ENCODE results near the gene TOR2A.

TOR2A gene

DNA sequence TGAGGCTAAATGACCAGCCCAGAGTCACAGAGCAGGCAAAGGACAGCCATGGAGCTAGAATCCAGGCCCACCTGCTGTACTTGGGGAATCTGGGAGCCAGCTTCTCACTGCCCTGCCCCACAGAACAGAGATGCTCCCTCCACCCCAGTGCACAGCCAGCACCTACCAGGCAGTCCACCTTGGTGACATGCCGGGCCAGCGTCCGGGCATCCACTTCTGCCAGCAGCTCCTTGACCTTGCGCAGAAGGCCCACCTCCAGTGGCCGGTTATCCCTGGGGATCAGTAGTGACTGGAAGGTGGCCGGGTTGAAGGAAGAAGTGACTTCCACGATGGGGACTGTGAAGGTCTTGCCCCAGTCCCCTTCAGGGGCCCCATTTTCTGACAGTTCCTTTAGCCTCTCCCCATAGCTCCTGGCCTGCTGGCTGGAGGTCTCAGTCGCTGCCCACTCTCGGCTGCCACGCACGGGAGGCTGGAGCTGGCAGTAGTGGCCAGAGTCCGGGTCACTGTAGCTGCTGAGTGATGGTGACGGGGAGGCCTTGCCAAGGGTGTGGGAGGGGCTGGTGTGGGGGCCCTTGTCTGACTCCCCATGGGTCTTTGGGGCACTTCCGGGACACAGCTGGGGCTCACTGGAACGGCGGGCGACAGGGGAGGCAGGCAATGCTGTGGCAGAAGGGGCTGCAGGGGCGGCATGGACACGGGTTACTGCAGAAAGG, 9.5 kb upstream of the TOR2A start:
- FAIRE-seq (no peak), DNase-seq (ENCODE audit: low spot score) (no peak)

DNA sequence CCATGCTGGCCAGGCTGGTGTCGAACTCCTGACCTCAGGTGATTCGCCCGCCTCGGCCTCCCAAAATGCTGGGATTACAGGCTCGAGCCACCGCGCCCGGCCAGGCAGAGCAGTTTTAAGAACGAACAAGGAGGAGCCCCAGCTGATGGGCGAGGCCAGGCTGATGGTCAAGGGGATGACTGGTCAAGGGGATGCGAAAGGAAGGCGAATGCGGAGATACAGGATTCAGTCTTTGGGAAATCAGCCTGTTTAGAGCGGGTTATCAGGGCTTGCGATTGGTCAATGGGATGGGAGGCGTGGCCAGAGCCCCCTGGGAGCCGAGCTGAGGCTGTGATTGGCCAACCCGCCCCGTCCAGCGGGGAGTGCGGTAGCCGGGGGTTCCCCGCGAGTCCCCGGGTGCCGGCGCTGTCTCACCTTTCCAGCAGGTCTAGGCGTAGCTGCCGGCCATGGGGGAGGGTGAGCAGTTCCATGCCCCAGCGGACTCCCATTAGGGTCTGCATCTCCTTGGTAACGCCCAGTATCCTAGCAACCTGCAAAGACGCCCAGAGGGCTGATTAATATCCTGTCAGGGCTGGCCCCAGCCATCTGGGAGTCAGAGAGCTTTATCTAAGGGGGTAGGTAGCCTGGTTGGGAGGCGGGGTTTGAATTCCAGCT, 7.5 kb upstream of the TOR2A start:
- FAIRE-seq (no peak), DNase-seq (ENCODE audit: low spot score) (no peak)

DNA sequence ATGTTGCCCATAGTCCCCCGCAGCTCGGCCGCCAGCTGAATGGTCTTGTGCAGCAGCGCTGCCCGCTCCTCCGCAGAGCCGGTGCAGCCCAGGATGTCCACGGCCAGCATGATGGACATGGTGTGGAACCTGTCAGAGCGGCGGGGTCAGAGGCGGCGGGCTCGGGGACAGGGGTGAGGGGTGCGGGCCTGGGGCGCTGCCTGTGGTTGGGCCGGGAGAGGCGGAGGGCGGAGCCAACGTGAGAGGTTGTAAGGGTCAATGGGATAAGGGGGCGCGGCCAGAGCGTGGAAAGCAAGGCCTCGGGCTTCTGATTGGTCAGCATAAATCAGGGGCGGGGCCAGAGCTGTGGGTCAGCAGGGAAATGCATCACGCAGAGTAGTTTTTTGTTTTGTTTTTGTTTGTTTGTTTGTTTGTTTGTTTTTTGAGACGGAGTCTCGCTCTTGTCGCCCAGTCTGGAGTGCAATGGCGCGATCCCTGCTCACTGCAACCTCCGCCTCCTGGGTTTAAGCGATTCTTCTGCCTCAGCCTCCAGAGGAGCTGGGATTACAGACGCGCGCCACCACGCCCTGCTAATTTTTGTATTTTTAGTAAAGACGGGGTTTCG, 6.8 kb upstream of the TOR2A start:
- FAIRE-seq (no peak), DNase-seq (ENCODE audit: low spot score) (no peak)

DNA sequence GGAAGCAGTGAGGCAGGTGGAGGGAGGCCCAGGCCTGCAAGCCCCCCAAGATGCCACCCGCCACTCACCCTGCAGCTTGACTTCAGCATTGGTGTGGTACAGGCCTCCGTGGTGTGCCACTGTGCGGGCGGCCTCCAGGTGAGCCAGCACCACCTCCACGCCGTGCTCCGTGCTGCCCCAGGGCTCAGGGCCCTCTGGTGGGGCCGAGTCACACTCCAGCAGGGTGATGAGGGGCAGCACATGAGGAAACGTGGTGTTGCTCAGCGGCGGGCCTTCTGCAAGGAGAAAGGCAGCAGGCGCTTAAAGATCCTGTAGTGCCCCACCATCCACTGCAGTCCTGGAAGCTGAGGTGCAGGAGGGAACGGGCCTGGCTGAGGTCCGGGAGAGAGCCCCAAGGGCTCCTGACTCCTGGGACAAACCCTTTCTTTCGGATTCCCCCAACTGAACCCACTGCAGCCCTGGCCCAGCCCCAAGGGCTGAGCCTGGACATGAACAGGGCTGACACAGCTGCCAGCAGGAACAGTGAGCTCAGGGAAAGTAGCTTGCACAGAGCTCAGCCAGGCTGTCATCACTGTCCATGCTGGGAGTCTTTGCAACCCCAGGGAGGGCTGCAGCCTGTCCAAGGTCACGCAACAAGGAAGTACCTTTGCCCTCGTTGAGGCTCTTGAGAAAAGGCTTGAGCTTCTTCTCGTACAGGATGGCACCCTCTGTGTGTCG, 4.7 kb upstream of the TOR2A start:
- DNase-seq (ENCODE audit: low spot score) = no peak
- FAIRE-seq = no peak

DNA sequence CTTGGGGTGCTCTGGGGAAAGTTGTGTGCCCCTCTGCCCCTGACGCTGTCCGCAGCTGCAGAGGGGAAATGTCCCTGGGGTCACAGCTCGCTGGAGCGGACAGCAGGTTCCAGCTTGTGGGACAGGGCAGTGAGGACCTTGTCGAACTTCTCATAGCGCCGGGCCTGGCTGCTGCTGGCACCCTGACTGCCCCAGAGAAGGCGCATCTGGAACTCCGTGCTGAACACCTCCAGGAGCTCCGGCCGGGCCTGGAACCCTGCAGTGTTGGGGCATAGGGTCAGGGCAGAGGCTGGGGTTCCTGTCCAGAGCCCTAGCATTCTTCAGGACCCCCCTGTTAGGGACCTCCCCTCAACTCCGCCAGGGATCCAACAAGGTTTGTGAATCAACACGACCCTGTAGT, 3.6 kb upstream of the TOR2A start:
- FAIRE-seq = no peak
- DNase-seq (ENCODE audit: low spot score) = no peak

DNA sequence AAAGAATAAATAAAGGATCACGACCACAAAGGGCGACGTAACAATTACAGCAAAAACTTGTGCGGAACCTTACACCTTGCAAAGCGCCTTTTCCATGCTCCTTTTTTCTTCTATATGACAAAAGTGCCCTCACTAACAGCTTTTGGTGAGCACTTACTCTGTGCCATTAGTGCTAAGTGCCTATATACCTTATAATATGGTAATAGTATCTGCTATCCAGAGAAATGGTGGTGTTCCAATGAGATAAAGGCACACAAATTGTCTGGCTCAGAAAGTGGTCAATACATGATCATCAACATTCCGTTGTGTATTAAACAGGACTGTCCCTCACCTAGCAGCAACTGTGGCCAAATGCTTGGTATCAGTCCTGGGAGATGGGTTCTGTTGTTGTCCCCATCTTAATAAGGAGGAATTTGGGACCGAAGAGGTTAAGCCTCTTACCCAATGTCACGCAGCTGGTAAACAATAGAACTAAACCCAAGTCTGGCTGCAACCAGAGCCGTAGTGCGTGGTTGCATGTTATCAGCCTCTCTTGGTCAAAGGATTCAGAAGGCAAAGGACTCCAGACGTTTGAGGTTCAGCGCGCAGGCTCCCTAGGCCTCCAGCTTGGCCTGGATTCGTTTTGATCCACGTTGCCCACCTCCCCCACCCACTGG, 564 bp upstream of the TOR2A start:
- FAIRE-seq (no peak), DNase-seq (ENCODE audit: low spot score) (no peak)

DNA sequence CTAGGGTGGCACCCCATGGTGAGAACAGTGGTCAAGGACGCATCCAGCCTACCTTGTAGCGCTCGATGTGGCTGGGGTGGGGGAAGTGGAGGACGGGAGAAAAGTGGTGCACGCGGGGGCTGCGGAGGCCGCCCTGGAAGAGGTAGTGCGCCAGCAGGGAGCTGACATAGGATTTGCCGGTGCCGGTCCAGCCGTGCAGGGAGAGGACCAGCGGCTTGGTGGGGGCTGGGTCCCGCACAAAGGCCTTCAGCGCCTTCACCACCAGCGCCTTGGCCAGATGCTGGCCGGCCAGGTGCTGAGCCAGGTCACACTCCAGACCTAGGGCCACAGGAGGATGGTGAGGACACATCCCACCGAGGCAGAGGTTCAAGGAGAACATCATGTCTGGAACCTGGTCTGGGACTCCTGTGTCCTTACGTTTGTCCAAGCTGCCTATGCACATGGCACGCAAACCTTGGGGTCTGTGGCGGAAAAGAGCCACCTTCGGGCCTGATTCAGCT, 797 bp downstream of the TOR2A start:
- no peak for DNase-seq (ENCODE audit: low spot score)
- FAIRE-seq = no peak

DNA sequence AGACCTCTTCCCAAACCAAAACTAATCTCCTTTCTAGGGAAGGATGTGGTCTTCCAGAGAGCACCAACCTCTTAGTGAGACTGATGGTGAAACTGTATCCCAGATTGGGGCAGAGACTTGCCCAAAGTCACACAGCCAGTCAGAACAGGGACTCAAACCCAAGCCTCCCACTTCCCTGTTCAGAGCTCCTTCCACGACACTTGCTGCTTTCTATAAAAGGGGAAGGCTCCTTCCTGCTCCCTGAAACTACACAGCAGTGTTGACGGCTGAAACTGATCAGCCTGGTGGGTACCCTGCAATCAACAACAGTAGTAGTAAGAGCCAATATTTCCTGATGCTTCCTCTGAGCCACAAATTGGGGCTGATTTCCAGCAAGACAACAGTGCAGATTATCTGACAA, 1.5 kb downstream of the TOR2A start:
- no peak for DNase-seq (ENCODE audit: low spot score)

DNA sequence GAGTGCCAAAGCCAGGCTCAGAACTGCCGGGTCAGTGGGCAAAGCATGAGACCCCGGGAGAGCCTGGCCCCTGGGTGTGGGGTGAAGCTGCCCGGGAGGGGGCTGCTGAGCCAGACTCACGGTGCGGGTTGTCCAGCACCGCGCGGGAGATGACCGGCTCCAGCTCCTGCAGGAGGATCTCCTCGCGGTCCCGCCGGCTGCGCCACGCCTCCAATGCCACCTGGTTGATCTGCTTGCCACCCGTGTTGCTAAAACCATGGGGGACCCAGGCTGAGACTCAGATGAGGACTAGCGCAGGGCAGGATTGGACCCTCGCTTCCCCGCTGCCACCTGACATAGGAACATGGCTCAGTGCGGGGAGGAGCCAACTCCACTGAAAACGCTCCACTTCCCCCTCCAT, 2.6 kb downstream of the TOR2A start:
- FAIRE-seq (no peak), DNase-seq (ENCODE audit: low spot score) (no peak)

More for the DNA sequence above, 1.5 kb downstream of the TOR2A start:
- no peak for FAIRE-seq

DNA sequence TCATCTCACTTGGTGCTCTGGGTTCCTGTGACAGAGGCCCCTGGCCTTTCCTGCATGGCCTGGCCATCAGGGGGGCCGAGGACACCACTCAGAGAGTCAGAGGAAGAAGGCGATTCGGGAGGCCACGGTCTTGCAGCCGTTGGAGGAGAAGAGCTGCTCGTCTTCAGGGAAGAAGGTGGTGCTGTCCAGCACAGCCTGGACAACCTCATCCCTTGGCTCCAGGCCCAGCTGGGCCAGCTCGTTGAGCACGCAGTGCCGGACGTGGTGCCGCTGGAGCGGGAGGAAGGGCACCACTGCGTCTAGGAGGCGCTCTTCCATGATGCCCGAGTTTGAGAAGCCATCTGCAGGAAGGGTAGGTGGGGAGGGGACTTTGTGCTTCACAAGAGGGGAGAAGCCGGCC, 3.2 kb downstream of the TOR2A start:
- DNase-seq (ENCODE audit: low spot score) (no peak), FAIRE-seq (no peak)

DNA sequence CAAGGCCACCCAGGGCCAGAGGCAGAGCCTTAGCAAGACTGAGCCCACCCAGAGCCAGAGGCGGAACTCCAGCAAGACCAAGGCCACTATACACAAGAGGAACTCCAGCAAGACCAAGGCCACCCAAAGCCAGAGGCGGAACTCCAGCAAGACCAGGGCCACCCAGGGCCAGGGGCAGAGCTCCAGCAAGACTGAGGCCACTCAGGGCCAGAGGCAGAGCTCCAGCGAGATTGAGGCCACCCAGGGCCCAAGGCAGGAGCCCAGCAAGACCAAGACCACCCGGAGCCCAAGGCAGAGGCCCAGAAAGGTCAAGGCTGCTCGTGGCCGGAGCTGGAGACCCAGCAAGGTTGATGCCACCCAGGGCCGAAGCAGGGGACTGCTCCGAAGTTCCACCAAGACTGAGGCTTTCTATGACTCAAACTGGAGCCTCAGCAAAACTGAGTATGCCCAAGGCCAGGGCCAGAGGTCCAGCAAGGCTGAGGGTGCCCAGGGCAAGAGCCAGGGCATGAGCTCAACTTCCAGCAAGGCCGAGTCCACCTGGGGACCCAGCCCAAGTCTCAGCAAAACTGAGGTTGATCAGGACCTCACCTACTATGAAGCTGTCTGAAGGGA, 4.2 kb downstream of the TOR2A start:
- no peak for FAIRE-seq
- no peak for DNase-seq (ENCODE audit: low spot score)

DNA sequence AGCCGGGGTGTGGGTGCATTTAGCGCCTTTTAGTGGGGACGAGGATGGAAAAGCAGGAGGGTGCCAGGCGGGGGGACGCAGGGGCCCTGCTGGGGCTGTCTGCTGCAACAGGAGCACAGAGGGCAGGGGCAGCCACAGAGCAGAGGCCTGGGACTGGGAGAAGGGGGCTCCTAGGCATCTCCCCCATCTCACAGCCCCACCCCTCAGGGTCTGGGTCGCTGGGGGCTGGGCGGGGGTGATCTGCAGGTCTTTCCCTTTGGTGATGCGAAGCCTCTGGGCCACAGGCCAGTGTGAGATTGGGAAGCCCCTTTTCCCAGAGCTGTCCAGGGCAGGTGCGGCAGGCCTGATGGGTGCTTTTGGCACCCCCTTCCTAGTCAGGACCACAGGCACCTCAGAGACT, 4.8 kb downstream of the TOR2A start:
- DNase-seq (ENCODE audit: low spot score) (no peak), FAIRE-seq (no peak)

DNA sequence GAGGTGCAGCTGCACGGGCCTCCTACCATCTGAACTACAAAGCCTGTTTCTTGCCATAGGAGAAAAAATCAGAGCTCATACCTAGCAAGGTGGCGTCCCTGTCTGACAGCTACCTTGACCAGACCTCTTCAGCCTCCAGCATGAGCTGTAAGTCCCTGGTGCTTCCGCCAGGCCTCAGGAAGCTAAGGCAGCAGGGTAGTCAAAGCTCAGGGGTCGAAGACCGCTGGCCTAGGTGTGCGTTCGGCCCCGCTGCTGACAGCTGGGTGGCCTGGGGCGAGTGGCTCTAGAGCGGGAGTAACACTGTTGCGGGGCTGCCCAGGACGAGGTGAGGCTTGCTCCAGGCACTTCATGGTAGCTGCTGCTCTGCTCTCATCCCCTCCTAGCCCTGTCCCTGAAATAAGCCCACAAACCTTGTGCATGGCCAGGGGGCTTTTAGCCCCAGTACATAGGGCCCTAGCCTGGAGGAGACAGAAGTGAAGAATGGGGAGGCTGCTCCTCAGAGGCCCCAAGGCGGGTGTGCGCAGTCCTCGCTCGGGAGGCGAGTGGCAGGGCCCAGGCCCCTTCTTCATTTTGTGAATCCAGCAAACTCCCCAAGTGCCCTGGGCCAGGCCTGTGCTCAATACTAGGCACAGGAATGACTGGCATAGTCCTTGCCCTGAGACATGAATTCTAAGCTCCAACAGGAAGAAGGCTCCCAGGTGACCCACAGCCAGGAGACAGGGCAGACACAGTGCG, 5.4 kb downstream of the TOR2A start:
- FAIRE-seq = no peak
- DNase-seq (ENCODE audit: low spot score) = no peak

DNA sequence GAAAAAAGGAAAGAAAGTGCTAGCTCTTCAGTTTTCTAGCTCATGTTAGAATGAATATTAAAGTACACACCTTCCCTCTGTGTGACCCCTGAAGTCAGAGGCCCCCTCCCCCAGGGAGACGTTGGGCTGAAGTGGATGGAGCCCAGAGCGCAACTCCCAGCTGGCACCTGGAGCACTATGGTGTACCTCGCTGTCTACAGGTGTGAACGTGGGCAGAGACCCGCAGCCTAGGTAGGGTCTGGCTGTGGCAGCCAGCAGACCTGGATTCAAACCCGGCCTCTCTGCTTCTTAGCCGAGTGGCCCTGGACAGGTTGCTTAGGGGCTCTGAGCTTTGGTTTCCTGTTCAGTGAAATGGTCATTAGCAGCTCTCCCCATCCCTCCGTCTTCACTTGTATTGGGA, 6.3 kb downstream of the TOR2A start:
- FAIRE-seq (no peak), DNase-seq (ENCODE audit: low spot score) (no peak)

DNA sequence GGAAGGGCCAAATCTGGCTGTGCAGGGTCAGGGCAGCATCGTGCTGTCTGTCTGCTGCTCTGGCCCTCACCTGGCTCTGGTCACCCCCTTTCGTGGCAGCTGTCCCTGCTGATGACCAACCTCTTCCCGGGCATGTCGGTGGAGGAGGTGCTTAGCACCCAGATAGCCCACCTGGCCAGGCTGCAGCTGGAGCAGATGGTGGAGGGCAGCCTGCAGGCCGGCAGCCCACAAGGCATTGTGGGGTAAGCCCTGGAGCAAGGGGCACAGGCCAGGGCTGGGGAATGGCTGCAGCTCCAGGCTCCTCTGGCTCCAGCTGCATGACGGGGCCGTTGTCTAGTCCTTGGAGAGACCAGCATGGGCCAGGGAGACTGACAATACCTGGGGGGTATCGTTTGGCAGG, 8.2 kb downstream of the TOR2A start:
- DNase-seq (ENCODE audit: low spot score) = no peak
- no peak for FAIRE-seq

DNA sequence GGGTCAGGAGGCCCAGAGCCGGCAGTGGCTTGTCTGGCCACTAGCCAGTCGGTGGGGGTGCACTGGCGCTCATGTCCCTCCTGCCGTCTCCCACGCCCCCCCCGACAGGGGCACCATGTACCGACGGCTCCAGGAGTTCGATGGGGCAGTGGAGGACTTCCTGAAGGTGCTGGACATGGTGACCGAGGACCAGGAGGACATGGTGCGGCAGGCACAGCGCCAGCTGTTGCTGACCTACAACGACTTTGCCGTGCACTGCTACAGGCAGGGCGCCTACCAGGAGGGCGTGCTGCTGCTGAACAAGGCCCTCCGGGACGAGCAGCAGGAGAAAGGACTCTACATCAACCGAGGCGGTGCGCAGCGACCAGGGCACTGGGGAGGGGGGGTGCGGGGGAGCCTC, 11.1 kb downstream of the TOR2A start:
- DNase-seq (ENCODE audit: low spot score) = no peak
- no peak for FAIRE-seq

DNA sequence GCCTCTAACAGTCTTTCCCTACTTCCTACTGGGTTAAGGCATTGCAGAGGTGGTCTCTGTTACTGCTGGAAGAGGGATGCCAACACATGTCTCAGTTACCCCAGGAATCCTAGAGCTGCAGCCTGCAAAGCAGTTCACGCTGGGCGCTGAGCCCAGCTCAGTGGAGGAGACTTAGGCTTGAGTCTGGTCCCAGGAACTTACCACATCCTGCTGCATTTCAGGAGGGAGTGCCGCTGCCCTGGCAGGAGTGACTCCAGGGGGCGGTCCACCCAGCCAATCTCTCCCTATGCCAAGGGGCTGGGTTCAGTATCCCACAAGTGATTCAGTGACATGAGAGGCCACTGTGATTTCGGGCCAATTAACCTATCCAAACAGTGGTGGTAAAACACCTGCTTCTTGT, 11.7 kb downstream of the TOR2A start:
- FAIRE-seq = peak; percentile 87
- DNase-seq (ENCODE audit: low spot score) = peak; percentile 77

DNA sequence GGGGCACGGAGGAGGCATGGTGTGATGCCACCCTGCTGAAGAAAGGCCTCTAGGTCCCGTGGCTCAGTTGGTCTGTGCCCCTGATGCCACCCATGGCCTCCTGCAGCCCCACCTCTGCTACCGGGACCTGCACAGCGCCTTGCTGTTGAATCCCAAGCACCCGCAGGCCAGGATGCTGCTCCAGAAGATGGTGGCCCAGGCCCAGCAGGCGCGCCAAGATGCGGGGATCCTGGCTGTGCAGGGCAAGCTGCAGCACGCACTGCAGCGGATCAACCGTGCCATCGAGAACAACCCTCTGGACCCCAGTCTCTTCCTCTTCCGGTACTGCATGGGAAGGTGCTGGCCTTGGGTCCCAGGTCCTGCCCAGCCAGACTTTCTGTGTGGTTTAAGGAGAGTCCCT, 12.1 kb downstream of the TOR2A start:
- DNase-seq (ENCODE audit: low spot score) (no peak), FAIRE-seq (no peak)

DNA sequence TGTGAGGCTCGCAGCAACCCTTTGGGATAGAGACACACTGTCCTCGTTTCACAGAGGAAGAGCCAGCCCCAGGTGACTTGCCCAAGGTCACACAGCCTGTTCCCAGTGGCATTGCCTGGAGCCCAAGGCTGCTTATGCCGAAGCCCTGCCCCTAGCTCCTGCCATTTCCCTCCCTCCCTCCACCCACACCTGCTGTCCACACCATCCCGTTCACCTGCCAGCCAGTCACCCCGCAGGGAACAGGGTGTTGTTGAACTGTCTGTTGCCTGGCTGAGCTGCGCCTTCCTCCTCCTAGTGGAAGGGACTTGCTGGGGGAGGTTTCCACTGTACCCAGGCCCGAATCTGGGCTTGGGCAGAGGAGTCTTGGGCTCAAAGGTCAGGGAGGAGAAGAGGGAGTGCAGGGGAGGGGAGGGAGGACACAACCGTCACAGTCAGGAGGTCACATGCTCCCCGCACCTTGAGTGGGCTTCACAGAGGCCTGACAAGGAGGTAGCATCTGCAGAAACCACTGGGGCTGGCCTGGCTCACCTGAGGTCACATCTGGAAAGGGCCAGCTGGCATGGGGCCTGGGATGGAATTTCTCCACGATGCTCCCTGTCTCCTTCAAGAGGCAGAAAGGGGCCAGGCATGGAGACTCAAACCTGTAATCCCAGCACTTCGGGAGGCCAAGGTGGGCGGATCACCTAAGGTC, 12.9 kb downstream of the TOR2A start:
- peak; percentile 61 for FAIRE-seq
- DNase-seq (ENCODE audit: low spot score) = no peak

DNA sequence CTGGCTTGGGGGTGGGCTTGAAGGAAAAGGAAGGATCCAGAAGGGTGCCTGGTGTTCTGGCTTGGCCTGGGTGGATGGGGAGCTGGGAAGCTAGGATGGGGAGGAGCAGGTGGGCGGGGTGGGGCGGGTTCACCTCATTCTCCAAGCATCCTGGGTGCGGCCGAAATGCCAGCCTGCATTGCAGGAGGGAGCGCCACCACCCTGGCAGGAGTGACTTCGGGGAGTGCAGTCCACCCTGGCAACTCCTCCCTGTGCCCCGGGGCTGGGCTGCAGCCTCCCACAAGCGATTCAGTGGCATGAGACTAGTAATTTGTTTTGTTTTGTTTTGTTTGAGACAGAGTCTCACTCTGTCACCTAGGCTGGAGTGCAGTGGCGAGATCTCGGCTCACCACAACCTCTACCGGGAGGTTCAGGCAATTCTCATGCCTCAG, 13.7 kb downstream of the TOR2A start:
- no peak for FAIRE-seq

More for the DNA sequence above, 13.7 kb downstream of the TOR2A start:
- DNase-seq (ENCODE audit: low spot score) = peak; percentile 69

All from urothelium cell line (cell line).